Heart left ventricle (tissue), 13 donors: ENCODE data around the gene RPL18A.

ENCODE experiments used
- POLR2A ChIP-seq, 2 donors: fragments of 450-650 bp; IDR thresholded peaks; one replicate each; pipeline ENCODE4 v1.6.1; 2017; ENCODE audit warnings: antibody characterized with exemption in 2 of 2, mild to moderate bottlenecking in 2 of 2, moderate library complexity in 2 of 2
- TF ChIP-seq, protein P1 (sequence below), 12 donors: fragments of 200-600 bp; sonication (generic) in 4 of 12; IDR thresholded peaks; one replicate each; pipeline versions ENCODE4 v1.5.0 to v1.8.0; 2018 to 2022; ENCODE audit warnings: antibody characterized with exemption in 12 of 12, mild to moderate bottlenecking in 5 of 12
- donor health status: ischemic (EF 13 %, LVEDD 7.1; RV severe dilation, severe dysfunction).
- donor health status: DM: no; HTN: yes; CAD: no.
- donor health status: DM: no; HTN: no; CAD: no.
- donor health status: ischemic (EF 25% LVEDD 6.9; RV normal size, moderate dysfunction).
- donor health status: ischemic (EF 25% LVEDD 5.7; RV mildly dilated, moderate dysfunction).
- donor health status: ischemic (EF 35%, LVEDD 5.7; RV mildly dilated, moderate dysfunction).
- donor health status: nonischemic (EF 11% LVEDD 7.7; RV severe dilation, severe dysfunction).
- donor health status: DM: yes; HTN: yes; CAD: no.
- donor health status: PGD.
- donor health status: ischemic (EF 29% LVEDD 5.4; RV normal size, mild dysfunction).
- donor health status: nonischemic (EF 23%, LVEDD 6.1; RV moderate dilation, normal function).

DNA sequence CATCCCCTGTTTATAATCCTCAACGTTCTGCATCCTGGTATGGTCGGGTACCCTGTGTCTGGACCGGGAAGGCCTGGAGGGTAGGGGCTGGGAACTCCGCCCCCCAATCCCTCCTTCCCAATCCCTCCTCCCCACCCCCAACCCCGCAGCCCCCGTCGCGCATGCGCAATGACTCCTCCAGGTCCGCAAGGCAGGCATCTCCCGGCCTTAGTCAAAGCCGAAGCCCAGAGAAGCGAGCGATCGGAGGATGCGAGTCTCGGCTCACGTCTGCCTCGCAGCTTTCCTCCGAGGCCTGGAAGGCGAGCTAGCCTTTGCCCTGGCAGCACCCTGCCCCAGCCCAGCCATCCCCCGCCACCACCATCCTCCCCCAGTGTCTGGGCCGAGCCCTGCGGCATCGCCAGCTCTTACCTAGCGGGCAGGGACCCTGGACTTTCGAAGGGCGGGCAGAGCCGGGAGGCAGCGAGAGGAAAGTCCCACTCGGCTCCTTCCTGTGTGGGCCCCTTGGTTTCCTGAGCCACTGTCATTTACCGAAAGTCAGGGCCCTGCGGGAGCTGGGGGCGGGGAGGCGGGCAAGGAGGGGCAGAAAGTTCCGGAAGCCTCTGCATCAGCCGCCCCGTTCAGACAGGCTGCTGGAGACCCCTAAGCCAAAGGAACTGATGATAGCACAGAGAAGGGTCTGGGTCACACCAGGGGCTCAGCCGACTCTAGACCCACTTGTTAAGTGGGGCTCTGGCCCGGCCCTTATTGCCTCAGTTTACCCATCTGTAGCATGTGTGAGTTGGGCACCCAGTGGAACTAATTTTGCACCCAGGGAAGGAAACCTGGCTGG is 12.0 kb upstream of the RPL18A start, which contains the start of gene JAK3:
- no peak for TF ChIP-seq POLR2A (IDR thresholded peaks at IDR 0.05)
- TF ChIP-seq, protein P1, sequence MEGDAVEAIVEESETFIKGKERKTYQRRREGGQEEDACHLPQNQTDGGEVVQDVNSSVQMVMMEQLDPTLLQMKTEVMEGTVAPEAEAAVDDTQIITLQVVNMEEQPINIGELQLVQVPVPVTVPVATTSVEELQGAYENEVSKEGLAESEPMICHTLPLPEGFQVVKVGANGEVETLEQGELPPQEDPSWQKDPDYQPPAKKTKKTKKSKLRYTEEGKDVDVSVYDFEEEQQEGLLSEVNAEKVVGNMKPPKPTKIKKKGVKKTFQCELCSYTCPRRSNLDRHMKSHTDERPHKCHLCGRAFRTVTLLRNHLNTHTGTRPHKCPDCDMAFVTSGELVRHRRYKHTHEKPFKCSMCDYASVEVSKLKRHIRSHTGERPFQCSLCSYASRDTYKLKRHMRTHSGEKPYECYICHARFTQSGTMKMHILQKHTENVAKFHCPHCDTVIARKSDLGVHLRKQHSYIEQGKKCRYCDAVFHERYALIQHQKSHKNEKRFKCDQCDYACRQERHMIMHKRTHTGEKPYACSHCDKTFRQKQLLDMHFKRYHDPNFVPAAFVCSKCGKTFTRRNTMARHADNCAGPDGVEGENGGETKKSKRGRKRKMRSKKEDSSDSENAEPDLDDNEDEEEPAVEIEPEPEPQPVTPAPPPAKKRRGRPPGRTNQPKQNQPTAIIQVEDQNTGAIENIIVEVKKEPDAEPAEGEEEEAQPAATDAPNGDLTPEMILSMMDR (IDR thresholded peaks at IDR 0.05), result no peak
